ENCODE data around the gene CUEDC1. TPM values are rescaled to one million over a fixed set of nuclear protein-coding genes. Genes with fewer than 3 reads are reported as not detected.

The CUEDC1 gene
- total RNA-seq, 4 donors from 2014 or later: 20.2 to 27.3 (median 24.6) TPM

DNA sequence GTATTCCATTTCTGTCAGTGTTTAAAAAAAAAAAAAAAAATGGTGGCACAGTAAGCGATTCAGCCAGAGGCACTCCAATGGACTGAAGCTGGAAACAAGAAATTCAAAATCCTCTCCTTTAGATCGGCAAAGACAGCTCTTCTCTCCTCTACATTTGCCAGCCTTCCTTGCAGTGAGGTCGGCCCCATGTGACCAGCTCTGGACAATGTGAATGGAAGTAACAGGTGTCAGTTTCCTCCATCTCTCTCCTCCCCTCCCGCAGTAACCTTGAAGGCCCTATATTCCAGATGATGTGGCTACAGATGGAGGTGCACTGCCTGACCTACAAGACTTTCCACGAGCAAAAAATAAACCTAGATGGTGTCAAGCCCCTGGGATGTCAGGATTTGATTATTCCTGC is 15.0 kb downstream of the CUEDC1 start:
- no peaks in the 10 kb centered on the region for H3K36me3 ChIP-seq
- H3K27me3 ChIP-seq: no peaks in the 10 kb centered on the region
- intact Hi-C loops (cut with DNase I; ENCODE audit: low total_unique reads): loop anchor here (5.0 kb wide), 2 partner anchors 47 to 48 kb away; partner anchors contain the start of gene VEZF1
- in situ Hi-C loops (cut with MboI; ENCODE audit: low pct_ligation_motif_present in 1 of 4, low pct_unique_long_range_greater_than_20kb in 1 of 4, low sequenced_read_pairs in 3 of 4): no loop called here
- DNase-seq: no peak
- peaks cover 58 to 94% (median 76%) of the 10 kb centered on the region in 4 donors for H3K4me1 ChIP-seq
- H3K9me3 ChIP-seq: no peaks in the 10 kb centered on the region
- 51 to 52% methylated on average over 2 to 5 of the region's 5 CpGs for WGBS, 2 donors (ENCODE audit: low coverage in 1 of 2)
- TF ChIP-seq POLR2AphosphoS5 (IDR thresholded peaks at IDR 0.05) (no peak), POLR2A (IDR thresholded peaks at IDR 0.05) (no peak), EP300 (IDR thresholded peaks at IDR 0.05; ENCODE audit: low read depth) (no peak)
- TF ChIP-seq, protein P1, sequence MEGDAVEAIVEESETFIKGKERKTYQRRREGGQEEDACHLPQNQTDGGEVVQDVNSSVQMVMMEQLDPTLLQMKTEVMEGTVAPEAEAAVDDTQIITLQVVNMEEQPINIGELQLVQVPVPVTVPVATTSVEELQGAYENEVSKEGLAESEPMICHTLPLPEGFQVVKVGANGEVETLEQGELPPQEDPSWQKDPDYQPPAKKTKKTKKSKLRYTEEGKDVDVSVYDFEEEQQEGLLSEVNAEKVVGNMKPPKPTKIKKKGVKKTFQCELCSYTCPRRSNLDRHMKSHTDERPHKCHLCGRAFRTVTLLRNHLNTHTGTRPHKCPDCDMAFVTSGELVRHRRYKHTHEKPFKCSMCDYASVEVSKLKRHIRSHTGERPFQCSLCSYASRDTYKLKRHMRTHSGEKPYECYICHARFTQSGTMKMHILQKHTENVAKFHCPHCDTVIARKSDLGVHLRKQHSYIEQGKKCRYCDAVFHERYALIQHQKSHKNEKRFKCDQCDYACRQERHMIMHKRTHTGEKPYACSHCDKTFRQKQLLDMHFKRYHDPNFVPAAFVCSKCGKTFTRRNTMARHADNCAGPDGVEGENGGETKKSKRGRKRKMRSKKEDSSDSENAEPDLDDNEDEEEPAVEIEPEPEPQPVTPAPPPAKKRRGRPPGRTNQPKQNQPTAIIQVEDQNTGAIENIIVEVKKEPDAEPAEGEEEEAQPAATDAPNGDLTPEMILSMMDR (IDR thresholded peaks at IDR 0.05): no peak
- H3K27ac ChIP-seq: peak overlapping the region; percentile 91 to 99 (median 97)
- no peak overlapping the region for H3K4me3 ChIP-seq

DNA sequence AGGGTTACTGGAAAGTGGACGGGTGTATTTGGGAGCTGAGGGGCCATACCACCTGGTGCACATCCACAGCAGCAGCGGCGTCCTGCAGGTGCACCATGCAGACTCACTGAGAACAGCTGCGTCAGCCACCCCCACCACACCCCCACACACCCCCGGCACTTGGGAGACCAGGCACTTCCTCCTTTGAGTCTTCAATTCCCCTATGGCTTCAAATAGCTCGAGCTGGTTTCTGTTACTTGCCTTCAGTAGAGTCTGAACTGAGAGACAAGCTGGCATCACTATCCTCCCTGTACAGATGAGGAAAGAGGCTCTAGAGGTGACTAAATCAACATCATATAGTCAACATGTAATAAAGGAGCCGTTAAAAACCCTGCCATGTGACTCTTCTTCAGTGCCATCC is 15.4 kb downstream of the CUEDC1 start:
- 8 to 25% methylated on average over 2 to 7 of the region's 7 CpGs for WGBS, 2 donors (ENCODE audit: low coverage in 1 of 2)
- Histone ChIP-seq H3K36me3 (no peaks in the 10 kb centered on the region), H3K27ac (peak overlapping the region; percentile 91 to 99 (median 97)), H3K27me3 (no peaks in the 10 kb centered on the region), H3K4me3 (no peak overlapping the region), H3K9me3 (no peaks in the 10 kb centered on the region), H3K4me1 (peaks cover 60 to 94% (median 79%) of the 10 kb centered on the region in 4 donors)
- intact Hi-C loops (cut with DNase I; ENCODE audit: low total_unique reads): loop anchor here (5.0 kb wide), 2 partner anchors 47 to 48 kb away; partner anchors contain the start of gene VEZF1
- TF ChIP-seq, protein P1 (IDR thresholded peaks at IDR 0.05): no peak
- TF ChIP-seq EP300 (IDR thresholded peaks at IDR 0.05; ENCODE audit: low read depth) (no peak), POLR2A (IDR thresholded peaks at IDR 0.05) (no peak), POLR2AphosphoS5 (IDR thresholded peaks at IDR 0.05) (peak in 1 of 3 donors; percentile 1)
- in situ Hi-C loops (cut with MboI; ENCODE audit: low pct_ligation_motif_present in 1 of 4, low pct_unique_long_range_greater_than_20kb in 1 of 4, low sequenced_read_pairs in 3 of 4): no loop called here
- DNase-seq: peak; percentile 66

DNA sequence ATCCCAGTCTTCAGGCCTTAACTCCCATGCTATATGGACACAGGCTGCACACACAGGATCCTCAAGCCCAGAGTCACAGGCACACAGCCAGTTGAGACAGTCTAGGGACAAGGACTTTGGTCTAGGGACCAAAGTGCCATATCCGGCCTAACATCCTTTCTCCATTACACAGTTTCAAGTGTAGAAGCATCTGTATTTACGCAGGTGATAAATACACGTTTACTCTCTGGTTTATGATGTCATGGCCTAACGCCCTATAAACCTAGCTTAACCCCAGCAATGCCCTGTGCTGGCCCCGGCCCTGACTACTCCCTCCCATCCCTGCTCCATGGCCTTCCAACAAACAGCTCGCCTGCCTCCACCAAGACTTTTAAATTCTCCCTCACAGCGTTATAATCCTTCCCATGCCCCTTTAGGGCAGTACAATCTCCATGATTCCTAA is 17.1 kb downstream of the CUEDC1 start:
- H3K9me3 ChIP-seq: no peaks in the 10 kb centered on the region
- TF ChIP-seq POLR2AphosphoS5 (IDR thresholded peaks at IDR 0.05): peak in 1 of 3 donors; percentile 27
- TF ChIP-seq EP300 (IDR thresholded peaks at IDR 0.05; ENCODE audit: low read depth): no peak
- DNase-seq: no peak
- no peak overlapping the region for H3K4me3 ChIP-seq
- H3K27me3 ChIP-seq: no peaks in the 10 kb centered on the region
- H3K4me1 ChIP-seq: peaks cover 66 to 95% (median 74%) of the 10 kb centered on the region in 4 donors
- 23 to 38% methylated on average over 5 to 7 of the region's 7 CpGs for WGBS, 2 donors (ENCODE audit: low coverage in 1 of 2)
- no peaks in the 10 kb centered on the region for H3K36me3 ChIP-seq
- peak overlapping the region; percentile 91 to 99 (median 97) for H3K27ac ChIP-seq
- in situ Hi-C loops (cut with MboI; ENCODE audit: low pct_ligation_motif_present in 1 of 4, low pct_unique_long_range_greater_than_20kb in 1 of 4, low sequenced_read_pairs in 3 of 4) (no loop called here), intact Hi-C loops (cut with DNase I; ENCODE audit: low total_unique reads) (no loop called here)

DNA sequence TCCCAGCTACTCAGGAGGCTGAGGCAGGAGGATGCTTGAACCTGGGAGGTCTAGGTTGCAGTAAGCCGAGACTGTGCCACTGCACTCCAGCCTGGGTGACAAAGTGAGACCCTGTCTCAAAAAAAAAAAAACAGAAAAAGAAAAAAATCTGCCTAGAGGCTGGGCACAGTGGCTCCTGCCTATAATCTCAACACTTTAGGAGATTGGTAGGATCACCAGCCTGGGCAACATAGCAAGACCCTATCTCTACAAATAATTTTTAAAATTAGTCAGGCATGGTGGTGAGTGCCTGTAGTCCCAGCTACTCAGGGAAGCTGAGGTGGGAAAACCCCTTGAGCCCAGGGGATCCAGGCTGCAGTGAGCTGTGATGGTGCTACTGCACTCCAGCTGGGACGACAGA is 17.7 kb downstream of the CUEDC1 start:
- in situ Hi-C loops (cut with MboI; ENCODE audit: low pct_ligation_motif_present in 1 of 4, low pct_unique_long_range_greater_than_20kb in 1 of 4, low sequenced_read_pairs in 3 of 4) (no loop called here), intact Hi-C loops (cut with DNase I; ENCODE audit: low total_unique reads) (no loop called here)
- TF ChIP-seq POLR2AphosphoS5 (IDR thresholded peaks at IDR 0.05) (no peak), POLR2A (IDR thresholded peaks at IDR 0.05) (no peak), EP300 (IDR thresholded peaks at IDR 0.05; ENCODE audit: low read depth) (no peak)
- TF ChIP-seq, protein P1 (IDR thresholded peaks at IDR 0.05): no peak
- H3K4me1 ChIP-seq: peaks cover 66 to 98% (median 71%) of the 10 kb centered on the region in 4 donors
- H3K9me3 ChIP-seq: no peaks in the 10 kb centered on the region
- peak overlapping the region; percentile 91 to 99 (median 97) for H3K27ac ChIP-seq
- H3K4me3 ChIP-seq: no peak overlapping the region
- DNase-seq: no peak
- H3K36me3 ChIP-seq: no peaks in the 10 kb centered on the region
- H3K27me3 ChIP-seq: no peaks in the 10 kb centered on the region
- 82 to 88% methylated on average over 2 of the region's 2 CpGs for WGBS, 2 donors (ENCODE audit: low coverage in 1 of 2)

Measured in transverse colon (tissue), 4 donors.